ENCODE results near the gene CHADL. TPM values are rescaled to one million over a fixed set of nuclear protein-coding genes. Genes with fewer than 3 reads are reported as not detected.
A peak's percentile ranks its signal among the peaks of the same experiment; 100 is the strongest.

The CHADL gene
- total and polyA plus RNA-seq, 10 of the 15 experiments (the other 5 are each of a cell fraction or from before 2014, with no cell fraction given), result 0.24 TPM; not detected in 9

- TF ChIP-seq REST (IDR thresholded peaks at IDR 0.05; ENCODE audit: low read depth, low read length) (no peak), CEBPZ (IDR thresholded peaks at IDR 0.05; ENCODE audit: low read depth, low read length) (no peak), WRNIP1 (IDR thresholded peaks at IDR 0.05; ENCODE audit: borderline replicate concordance, low read depth, low read length) (0 out of 2 replicates have a peak, but pooled peaks have one; percentile 34), ZZZ3 (IDR thresholded peaks at IDR 0.05; ENCODE audit: control insufficient read depth, insufficient read length, low read depth) (no peak), E2F4 (IDR thresholded peaks at IDR 0.05; ENCODE audit: low read depth, low read length) (peak; percentile 83), TBL1XR1 (IDR thresholded peaks at IDR 0.05; ENCODE audit: low read depth, low read length) (peak; percentile 86), MTA3 (IDR thresholded peaks at IDR 0.05; ENCODE audit: borderline replicate concordance, low read length) (no peak), SP1 (IDR thresholded peaks at IDR 0.05; ENCODE audit: low read depth, low read length) (peak; percentile 72), KLF5 (IDR thresholded peaks at IDR 0.05; ENCODE audit: partially characterized antibody) (no peak), MTA2 (IDR thresholded peaks at IDR 0.05; ENCODE audit: low read depth) (no peak), ZNF384 (IDR thresholded peaks at IDR 0.05; ENCODE audit: borderline replicate concordance, low read depth, low read length) (no peak), PAX5 (IDR thresholded peaks at IDR 0.05; ENCODE audit: borderline replicate concordance, low read depth, low read length) (0 out of 2 replicates have a peak, but pooled peaks have one; percentile 9), CREM (IDR thresholded peaks at IDR 0.05; ENCODE audit: low read depth) (peak; percentile 85), ATF3 (IDR thresholded peaks at IDR 0.05; ENCODE audit: borderline replicate concordance, extremely low read depth, low read depth, low read length) (no peak), NBN (IDR thresholded peaks at IDR 0.05) (0 out of 2 replicates have a peak, but pooled peaks have one; percentile 21), IRF4 (IDR thresholded peaks at IDR 0.05; ENCODE audit: low read depth, low read length) (no peak), RELA (IDR thresholded peaks at IDR 0.05; ENCODE audit: borderline replicate concordance, partially characterized antibody) (peak; percentile 24), SMAD1 (IDR thresholded peaks at IDR 0.05; ENCODE audit: low read depth, partially characterized antibody) (peak; percentile 72), CHD1 (IDR thresholded peaks at IDR 0.05; ENCODE audit: low read depth, low read length) (no peak), STAT1 (conservative IDR thresholded peaks at IDR 0.05) (0 out of 2 replicates have a peak, but pooled peaks have one; percentile 49), MXI1 (IDR thresholded peaks at IDR 0.05; ENCODE audit: low read depth, low read length) (peak; percentile 99), BMI1 (IDR thresholded peaks at IDR 0.05; ENCODE audit: borderline replicate concordance) (no peak), TCF7 (IDR thresholded peaks at IDR 0.05; ENCODE audit: borderline replicate concordance) (no peak)
These were observed 45.3 kb upstream of the CHADL start, which contains the start of gene RANGAP1 (continued) for GRCh38 chr22:41285820-41286638.
